ENCODE data around the gene TEC. TPM values are rescaled to one million over a fixed set of nuclear protein-coding genes. Genes with fewer than 3 reads are reported as not detected.

Gene TEC
- total and polyA plus RNA-seq, 2 of the 8 experiments (the other 6 are each of a cell fraction or from before 2014, with no cell fraction given) = 0.73 to 1.8 TPM

DNA sequence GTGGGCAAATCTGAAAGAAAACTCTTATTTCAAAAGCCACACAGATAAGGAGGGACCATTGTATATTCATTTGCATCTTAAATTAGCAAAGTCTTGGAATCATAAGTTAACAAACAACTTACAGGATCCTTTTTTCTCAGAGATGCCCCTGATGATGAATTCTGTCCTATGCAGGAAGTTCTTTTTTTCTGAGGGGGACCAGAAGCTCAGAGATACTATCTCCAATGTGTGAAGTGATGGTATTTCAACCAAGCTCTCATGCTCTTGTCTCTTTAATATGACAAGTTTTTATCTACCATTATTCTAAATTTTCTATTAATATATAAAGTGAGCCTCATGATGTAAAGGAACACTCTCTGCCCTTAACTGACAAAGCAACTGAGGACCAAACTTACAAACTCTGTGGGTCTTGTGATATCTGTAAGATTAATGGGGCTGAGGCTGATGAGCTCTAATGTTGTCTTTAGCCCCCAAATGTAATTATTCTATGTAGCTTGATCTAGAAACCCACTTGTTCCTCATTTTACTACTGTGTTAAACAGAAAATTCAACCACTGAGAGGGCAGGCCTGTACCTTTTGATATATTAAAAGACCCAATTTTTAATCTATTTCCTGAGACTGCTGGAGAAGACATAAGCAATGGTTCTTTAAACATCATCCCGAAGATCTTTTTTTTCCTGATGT is 27.0 kb downstream of the TEC start:
- DNase-seq (ENCODE audit: low read depth in 1 of 2, low spot score in 2 of 2) = no peak
- no peak overlapping the region for H2BK120ac ChIP-seq (replicated peaks; ENCODE audit: low read depth, low read length)
- H4K20me1 ChIP-seq (replicated peaks in 1 of 2; ENCODE audit: control insufficient read depth in 1 of 2, insufficient read depth in 2 of 2, low read length in 2 of 2) = no peaks in the 10 kb centered on the region
- no peak overlapping the region for H4K5ac ChIP-seq (ENCODE audit: insufficient read length, low read depth, low read length)
- no peaks in the 10 kb centered on the region for H3K79me2 ChIP-seq (ENCODE audit: control insufficient read depth in 1 of 2, insufficient read depth in 2 of 2, low read length in 2 of 2)
- no peak overlapping the region for H2BK15ac ChIP-seq (ENCODE audit: low read length)
- H3K4me2 ChIP-seq (ENCODE audit: insufficient read depth in 1 of 2, low read depth in 2 of 2, low read length in 2 of 2) = no peak overlapping the region
- H3K9me3 ChIP-seq (ENCODE audit: insufficient read depth in 2 of 2, low read depth in 1 of 2, low read length in 1 of 2) = no peaks in the 10 kb centered on the region
- no peaks in the 10 kb centered on the region for H3K79me1 ChIP-seq (ENCODE audit: low read depth, low read length)
- H4K8ac ChIP-seq (ENCODE audit: extremely low read depth, insufficient read depth, low read length) = no peak overlapping the region
- no peak overlapping the region for H3K27ac ChIP-seq (ENCODE audit: low read depth, low read length)
- H3K4me3 ChIP-seq (ENCODE audit: extremely low read depth in 1 of 4, insufficient read depth in 2 of 4, low read depth in 3 of 4, low read length in 4 of 4) = no peak overlapping the region
- H2BK20ac ChIP-seq (ENCODE audit: low read length) = no peak overlapping the region
- H2AFZ ChIP-seq (ENCODE audit: low read length) = no peak overlapping the region
- no peak overlapping the region for H3K23ac ChIP-seq (ENCODE audit: insufficient read length)
- no peaks in the 10 kb centered on the region for H3K36me3 ChIP-seq (ENCODE audit: control insufficient read depth in 2 of 4, insufficient read depth in 4 of 4, low read length in 3 of 4)
- no peak overlapping the region for H4K91ac ChIP-seq (replicated peaks; ENCODE audit: insufficient read length, low read length)
- H2AK5ac ChIP-seq (ENCODE audit: low read depth, low read length) = no peak overlapping the region
- H3K4ac ChIP-seq (replicated peaks; ENCODE audit: insufficient read length, low read depth, low read length) = no peak overlapping the region
- H3K14ac ChIP-seq (ENCODE audit: insufficient read length) = no peak overlapping the region
- H2BK5ac ChIP-seq (ENCODE audit: low read depth, low read length) = no peak overlapping the region
- WGBS, 2 experiments (ENCODE audit: extremely low coverage in 1 of 2, insufficient coverage in 1 of 2, insufficient read length in 1 of 2, insufficient replicate concordance in 2 of 2, low coverage in 1 of 2, low lambda C conversion rate in 2 of 2, missing lambda C conversion rate in 1 of 2) = 100% methylated on average over 1 of the region's 1 CpG; no CpG with 5 or more reads in 1 of the 2 experiments
- no peak overlapping the region for H2BK12ac ChIP-seq (ENCODE audit: low read depth, low read length)
- no peaks in the 10 kb centered on the region for H3K27me3 ChIP-seq (replicated peaks in 1 of 4; ENCODE audit: control insufficient read depth in 3 of 4, extremely low read depth in 1 of 4, insufficient read depth in 3 of 4, low read length in 3 of 4)
- H3K18ac ChIP-seq (ENCODE audit: extremely low read depth, low read length) = no peak overlapping the region
- ChIA-PET CTCF (ENCODE audit: partially characterized antibody) (interaction anchor here (0.8 kb wide), 1 partner anchor 17 kb away, joined by 3 read pairs; no protein-coding TSS in a partner anchor), POLR2A (ENCODE audit: partially characterized antibody) (no interaction called here)
- no peaks in the 10 kb centered on the region for H3K23me2 ChIP-seq (ENCODE audit: low read depth, low read length)
- no peak for FAIRE-seq
- H3K4me1 ChIP-seq (replicated peaks in 1 of 4; ENCODE audit: control insufficient read depth in 3 of 4, insufficient read depth in 4 of 4, low read length in 3 of 4) = no peaks in the 10 kb centered on the region
- no peak overlapping the region for H3K9ac ChIP-seq (replicated peaks in 1 of 4; ENCODE audit: extremely low read depth in 1 of 4, low read depth in 3 of 4, low read length in 3 of 4)
- H3K56ac ChIP-seq (replicated peaks; ENCODE audit: insufficient read length, low read depth, low read length) = no peak overlapping the region
- TF ChIP-seq GABPA (IDR thresholded peaks at IDR 0.05; ENCODE audit: borderline replicate concordance, insufficient read depth, low read length) = no peak
- no peak for TF ChIP-seq BCL11A (IDR thresholded peaks at IDR 0.05; ENCODE audit: low read depth in 2 of 2, low read length in 2 of 2)
- no peak for TF ChIP-seq SIRT6 (IDR thresholded peaks at IDR 0.05; ENCODE audit: low read length)
- TF ChIP-seq, protein P1, sequence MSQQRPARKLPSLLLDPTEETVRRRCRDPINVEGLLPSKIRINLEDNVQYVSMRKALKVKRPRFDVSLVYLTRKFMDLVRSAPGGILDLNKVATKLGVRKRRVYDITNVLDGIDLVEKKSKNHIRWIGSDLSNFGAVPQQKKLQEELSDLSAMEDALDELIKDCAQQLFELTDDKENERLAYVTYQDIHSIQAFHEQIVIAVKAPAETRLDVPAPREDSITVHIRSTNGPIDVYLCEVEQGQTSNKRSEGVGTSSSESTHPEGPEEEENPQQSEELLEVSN (IDR thresholded peaks at IDR 0.05) = no peak

Data from H1 (cell line).